ENCODE data around the gene ARID3C. TPM values are rescaled to one million over a fixed set of nuclear protein-coding genes. Genes with fewer than 3 reads are reported as not detected.

The ARID3C gene
- total RNA-seq, 1 donor from 2014 or later = not detected

GRCh38 chr9:34571481-34571810 is 57.4 kb downstream of the ARID3C start:
- H3K27me3 ChIP-seq (ENCODE audit: low read depth) = peaks cover 32% of the 10 kb centered on the region
- intact Hi-C loops (cut with DNase I) = no loop called here
- no peak for DNase-seq

More at GRCh38 chr9:34571481-34571810, 57.4 kb downstream of the ARID3C start:
- H3K4me3 ChIP-seq = no peak overlapping the region
- H3K4me1 ChIP-seq = no peaks in the 10 kb centered on the region
- no peak for ATAC-seq
- no peak overlapping the region for H3K27ac ChIP-seq
- TF ChIP-seq, protein P1, sequence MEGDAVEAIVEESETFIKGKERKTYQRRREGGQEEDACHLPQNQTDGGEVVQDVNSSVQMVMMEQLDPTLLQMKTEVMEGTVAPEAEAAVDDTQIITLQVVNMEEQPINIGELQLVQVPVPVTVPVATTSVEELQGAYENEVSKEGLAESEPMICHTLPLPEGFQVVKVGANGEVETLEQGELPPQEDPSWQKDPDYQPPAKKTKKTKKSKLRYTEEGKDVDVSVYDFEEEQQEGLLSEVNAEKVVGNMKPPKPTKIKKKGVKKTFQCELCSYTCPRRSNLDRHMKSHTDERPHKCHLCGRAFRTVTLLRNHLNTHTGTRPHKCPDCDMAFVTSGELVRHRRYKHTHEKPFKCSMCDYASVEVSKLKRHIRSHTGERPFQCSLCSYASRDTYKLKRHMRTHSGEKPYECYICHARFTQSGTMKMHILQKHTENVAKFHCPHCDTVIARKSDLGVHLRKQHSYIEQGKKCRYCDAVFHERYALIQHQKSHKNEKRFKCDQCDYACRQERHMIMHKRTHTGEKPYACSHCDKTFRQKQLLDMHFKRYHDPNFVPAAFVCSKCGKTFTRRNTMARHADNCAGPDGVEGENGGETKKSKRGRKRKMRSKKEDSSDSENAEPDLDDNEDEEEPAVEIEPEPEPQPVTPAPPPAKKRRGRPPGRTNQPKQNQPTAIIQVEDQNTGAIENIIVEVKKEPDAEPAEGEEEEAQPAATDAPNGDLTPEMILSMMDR (IDR thresholded peaks at IDR 0.05) = no peak
- no peaks in the 10 kb centered on the region for H3K36me3 ChIP-seq
- no peaks in the 10 kb centered on the region for H3K9me3 ChIP-seq

Other genes with a start within 250 kb of the ARID3C start
- 24.5 TPM for gene FAM219A, start 170.5 kb downstream of the ARID3C start, total RNA-seq
- gene DNAI1, start 170.3 kb downstream of the ARID3C start, total RNA-seq = 13.5 TPM
- 0.59 TPM for gene ENHO, start 106.1 kb downstream of the ARID3C start, total RNA-seq
- gene CNTFR, start 39.3 kb downstream of the ARID3C start, total RNA-seq = 2.5 TPM
- gene RPP25L, start 17.0 kb downstream of the ARID3C start, total RNA-seq = 16.5 TPM
- gene DCTN3, start 8.6 kb downstream of the ARID3C start, total RNA-seq = 72.2 TPM
- 35.0 TPM for gene SIGMAR1, start 8.7 kb upstream of the ARID3C start, total RNA-seq
- gene GALT, start 17.6 kb upstream of the ARID3C start, total RNA-seq = 51.3 TPM
- 25.7 TPM for gene IL11RA, start 23.1 kb upstream of the ARID3C start, total RNA-seq
- gene CCL27, start 33.6 kb upstream of the ARID3C start, total RNA-seq = not detected
- 2.4 TPM for gene CCL19, start 62.2 kb upstream of the ARID3C start, total RNA-seq
- 138 TPM for gene CCL21, start 81.1 kb upstream of the ARID3C start, total RNA-seq